ACHN (cell line): Measurements from ENCODE around the gene SYCE3.
"Not testable (repeated sequence)": the region's sequence is repeated elsewhere in the genome, so short reads cannot be mapped to it uniquely, and the experiment has no call there.

Source experiments
- DNase-seq: peaks from one replicate; pipeline ENCODE4 v3.0.0-alpha.2; 2015
- in situ Hi-C: cut with HindIII; loops from 2 replicates; pipeline ENCODE4 v1.10.0; 2017; ENCODE audit warnings: low sequenced_read_pairs, low pct_ligation_motif_present, low pct_unique_long_range_greater_than_20kb

Gene SYCE3

DNA sequence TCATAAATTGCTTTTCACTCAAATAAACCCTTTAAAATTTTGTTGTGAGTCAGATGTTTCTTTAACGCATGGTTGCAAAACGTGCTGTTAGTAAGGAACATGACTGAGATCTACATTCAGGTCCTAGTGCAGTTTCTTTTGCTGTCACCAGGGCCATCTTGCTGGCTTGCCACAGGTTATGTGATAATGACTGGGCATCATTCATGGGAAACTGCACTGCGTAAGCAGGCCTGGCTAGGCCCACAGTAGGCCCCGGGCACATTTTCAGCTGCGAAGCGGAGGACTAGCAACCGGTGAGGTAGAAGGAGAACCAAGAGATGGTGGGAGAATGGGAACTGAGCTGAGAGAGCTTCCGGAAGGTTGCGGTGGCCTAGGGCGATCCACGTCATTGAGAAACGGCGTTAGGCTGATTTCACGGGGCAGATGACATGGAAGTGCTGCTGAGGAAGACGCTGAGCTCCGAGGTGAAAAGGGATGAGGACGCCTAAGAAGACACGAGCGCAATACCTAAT is 20.2 kb downstream of the SYCE3 start:
- in situ Hi-C loops: no loop called here

DNA sequence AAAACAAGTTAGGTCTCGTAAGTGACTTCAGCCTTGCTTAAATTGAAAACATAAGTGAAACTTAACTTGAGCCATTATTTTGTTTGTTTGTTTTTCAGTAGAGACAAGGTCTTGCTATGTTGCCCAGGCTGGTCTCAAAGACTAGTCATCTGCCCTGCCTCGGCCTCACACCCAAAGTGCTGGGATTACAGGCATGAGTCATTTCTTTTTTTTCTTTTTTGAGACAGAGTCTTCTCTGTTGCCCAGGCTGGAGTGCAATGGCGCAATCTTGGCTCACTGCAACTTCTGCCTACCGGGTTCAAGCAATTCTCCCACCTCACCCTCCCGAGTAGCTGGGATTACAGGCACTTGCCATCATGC is 21.1 kb downstream of the SYCE3 start:
- DNase-seq: peak; percentile 20
- in situ Hi-C loops: not testable (repeated sequence)

More for the DNA sequence above, 20.2 kb downstream of the SYCE3 start:
- no peak for DNase-seq

DNA sequence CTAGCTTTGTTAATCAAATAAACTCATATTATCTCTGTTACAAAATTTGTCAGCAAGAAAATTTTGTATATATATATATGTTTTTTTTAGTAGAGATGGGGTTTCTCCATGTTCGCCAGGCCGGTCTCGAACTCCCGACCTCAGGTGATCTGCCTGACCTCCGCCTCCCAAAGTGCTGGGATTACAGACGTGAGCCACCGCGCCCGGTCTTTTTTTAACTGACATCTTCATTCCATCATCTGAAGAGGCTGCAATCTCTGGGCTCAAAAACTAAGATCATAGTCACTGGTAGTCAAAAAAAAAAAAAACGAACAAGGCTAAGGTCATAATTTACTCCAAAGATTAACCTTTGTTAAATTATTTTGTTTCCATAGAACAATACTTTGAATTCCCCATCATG is 22.3 kb downstream of the SYCE3 start:
- in situ Hi-C loops: no loop called here
- no peak for DNase-seq

DNA sequence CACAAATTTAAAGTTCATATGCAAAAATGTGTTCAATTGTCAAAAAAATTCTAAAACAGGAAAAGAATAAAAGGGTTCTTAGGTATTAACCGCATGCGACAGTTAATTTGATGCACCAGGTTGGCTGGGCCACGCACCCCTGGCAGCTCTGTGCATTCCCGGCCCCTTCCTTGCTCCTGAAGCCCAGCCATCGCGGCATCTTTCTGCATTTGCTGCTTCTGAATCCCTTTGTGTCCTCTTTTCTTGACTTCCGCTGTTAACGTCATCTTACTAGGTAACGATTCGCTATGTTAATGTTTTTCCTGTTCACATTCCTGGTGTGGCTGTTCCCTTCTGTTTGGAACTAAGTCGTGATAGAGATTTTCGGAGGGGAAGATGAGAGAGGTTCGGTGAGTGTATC is 25.0 kb downstream of the SYCE3 start:
- in situ Hi-C loops: no loop called here
- DNase-seq: no peak

DNA sequence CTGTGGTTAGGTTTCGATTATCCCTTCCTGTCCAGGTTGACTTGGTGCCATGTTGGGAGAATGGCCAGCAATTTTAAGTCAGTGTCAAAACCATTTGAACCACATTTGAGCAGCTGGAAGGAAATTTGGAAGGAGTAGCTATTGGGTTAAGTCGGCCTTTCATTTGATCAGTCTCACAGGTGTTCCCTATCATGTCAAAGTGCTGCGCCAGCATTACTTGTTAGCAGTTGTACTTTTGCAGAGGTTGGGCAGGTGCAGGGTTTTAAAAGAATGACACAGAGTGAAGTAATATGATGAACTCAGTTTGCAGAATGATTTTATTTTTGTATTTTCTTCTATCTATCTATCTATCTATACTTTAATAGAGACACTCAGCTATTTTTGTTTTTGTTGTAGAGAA is 26.5 kb downstream of the SYCE3 start:
- no peak for DNase-seq
- in situ Hi-C loops: no loop called here

DNA sequence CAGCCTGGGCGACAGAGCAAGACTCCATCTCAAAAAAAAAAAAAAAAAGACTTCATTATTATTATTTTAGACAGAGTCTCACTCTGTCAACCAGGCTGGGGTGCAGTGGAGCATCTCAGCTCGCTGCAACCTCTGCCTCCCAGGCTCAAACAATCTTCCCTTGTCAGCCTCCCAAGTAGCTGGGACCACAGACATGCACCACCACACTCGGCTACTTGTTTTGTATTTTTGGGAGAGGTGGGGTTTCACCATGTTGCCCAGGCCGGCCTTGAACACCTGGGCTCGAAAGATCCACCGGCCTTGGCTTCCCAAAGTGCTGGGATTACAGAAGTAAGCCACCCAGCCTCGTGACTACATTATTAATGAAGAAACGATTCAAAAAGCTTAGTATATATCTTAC is 27.6 kb downstream of the SYCE3 start:
- in situ Hi-C loops: no loop called here
- no peak for DNase-seq

DNA sequence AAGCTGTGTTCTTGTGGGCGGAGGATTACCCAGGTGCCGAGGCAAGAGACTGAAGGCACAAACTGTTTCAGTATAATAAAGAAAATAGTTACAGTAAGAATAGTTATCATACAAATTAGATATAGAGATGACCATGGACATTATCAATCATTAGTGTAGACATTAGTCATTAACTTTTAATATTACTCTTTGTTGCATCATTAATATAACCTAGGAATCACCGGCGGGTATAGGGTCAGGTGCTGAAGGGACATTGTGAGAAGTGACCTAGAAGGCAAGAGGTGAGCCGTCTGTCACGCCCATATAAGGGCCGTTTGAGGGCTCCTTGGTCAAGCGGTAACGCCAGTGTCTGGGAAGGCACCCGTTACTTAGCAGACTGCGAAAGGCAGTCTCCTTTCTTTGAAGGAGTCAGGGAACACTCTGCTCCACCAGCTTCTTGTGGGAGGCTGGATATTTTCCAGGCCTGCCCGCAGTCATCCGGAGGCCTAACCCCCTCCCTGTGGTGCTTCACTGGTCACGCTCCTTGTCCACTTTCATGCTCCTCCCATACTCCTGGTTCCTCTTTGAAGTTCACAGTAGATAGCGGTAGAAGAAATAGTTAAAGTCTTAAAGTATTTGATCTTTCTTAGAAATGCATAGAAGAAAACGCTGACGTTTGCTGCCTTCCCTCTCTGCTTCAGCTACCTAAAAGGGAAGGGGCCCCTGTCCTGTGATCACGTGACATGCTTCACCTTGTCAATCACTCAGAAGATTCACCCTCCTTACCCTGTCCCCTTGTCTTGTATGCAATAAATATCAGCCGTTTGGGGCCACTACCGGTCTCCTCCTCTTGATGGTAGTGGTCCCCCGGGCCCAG is 28.6 kb downstream of the SYCE3 start:
- DNase-seq: not testable (repeated sequence)

DNA sequence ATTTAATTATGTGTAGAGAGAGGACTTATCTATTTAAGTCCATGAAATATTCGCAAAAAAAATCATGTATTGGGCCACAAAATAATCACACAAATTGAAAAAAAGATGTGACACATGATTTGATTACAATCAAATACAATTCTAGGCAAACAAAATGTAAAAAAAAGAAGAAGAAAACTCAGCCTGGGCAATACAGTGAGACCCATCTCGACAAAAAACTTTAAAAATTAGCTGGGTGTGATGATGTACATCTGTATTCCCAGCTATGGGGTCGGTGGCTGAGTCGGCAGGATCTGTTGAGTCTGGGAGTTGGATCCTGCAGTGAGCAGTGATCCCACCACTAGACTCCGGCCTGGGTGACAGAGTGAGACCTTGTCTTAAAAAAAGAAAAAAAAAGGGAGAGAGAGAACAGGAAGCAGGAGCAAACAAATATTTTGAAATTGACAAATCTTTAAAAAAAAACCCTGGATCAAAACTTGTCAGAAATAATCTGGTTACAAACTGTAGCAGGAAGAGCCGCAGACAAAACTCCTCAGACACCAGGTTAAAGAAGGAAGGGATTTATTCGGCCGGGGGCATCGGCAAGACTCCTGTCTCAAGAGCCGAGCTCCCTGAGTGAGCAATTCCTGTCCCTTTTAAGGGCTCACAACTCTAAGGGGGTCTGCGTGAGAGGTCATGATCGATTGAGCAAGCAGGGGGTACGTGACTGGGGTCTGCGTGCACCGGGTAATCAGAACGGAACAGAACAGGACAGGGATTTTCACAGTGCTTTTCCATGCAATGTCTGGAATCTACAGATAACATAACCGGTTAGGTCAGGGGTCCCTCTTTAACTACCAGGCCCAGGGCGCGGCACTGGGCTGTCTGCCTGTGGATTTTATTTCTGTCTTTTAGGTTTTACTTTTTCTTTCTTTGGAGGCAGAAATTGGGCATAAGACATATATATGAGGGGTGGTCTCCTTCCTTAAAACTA is 29.6 kb downstream of the SYCE3 start:
- no peak for DNase-seq
- in situ Hi-C loops: no loop called here

More for the DNA sequence above, 28.6 kb downstream of the SYCE3 start:
- in situ Hi-C loops: not testable (repeated sequence)

DNA sequence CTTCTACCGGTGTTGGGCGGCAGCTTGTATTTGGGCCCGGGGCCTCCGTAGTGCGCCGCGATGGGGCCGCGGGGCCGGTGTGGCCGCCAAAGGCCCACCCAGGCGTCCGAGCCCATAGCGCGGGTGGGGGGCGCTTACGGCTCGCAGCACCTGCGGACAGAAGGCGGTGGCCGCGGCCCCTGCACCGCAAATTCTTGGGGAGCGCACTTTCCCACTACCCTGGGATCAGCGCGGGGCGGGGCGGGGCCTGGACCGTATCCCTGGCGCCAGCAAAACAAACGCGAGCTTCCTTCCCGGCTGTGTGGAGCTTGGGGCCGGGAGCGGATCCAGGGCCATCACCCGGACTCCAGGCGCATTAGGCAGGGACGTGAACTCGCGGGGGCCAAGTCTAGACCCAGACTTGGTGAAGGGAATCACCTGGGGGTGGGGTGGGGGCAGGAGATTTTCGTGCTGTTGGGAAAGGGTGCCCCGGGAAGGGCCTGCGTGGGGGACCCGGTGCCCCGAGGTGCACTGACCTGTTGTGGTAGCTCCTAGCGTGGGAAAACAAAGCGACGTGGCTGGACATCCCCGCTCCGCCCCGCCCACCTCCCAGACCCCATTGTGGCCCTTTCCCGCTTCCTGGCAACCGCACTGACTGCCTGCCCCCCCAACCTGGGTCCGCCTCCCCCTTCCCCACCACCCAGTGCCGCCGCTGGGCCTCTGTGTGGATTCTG is 30.6 kb downstream of the SYCE3 start:
- DNase-seq: peak; percentile 62
- in situ Hi-C loops: no loop called here

DNA sequence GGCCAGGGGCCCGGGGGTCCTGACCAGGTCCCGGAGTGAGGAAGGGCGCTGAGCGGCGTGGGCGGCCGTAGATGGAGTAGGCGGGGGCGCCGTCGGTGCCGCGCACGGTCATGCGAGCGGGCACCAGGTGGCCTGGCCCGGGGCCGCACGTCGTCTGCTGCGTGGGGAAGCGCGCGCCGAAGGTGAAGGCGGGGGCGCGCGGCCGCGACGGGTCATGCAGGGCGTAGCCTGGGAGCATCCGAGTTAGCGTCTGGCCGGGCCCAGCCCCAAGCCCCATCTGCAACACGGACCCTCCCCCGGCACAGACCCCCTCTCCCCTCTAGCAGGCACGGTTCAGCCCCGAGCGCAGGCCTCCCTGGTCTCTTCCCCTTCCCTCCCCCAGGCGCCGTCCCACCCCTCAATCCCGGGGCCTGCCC is 31.2 kb downstream of the SYCE3 start:
- in situ Hi-C loops: no loop called here
- peak; percentile 36 for DNase-seq

DNA sequence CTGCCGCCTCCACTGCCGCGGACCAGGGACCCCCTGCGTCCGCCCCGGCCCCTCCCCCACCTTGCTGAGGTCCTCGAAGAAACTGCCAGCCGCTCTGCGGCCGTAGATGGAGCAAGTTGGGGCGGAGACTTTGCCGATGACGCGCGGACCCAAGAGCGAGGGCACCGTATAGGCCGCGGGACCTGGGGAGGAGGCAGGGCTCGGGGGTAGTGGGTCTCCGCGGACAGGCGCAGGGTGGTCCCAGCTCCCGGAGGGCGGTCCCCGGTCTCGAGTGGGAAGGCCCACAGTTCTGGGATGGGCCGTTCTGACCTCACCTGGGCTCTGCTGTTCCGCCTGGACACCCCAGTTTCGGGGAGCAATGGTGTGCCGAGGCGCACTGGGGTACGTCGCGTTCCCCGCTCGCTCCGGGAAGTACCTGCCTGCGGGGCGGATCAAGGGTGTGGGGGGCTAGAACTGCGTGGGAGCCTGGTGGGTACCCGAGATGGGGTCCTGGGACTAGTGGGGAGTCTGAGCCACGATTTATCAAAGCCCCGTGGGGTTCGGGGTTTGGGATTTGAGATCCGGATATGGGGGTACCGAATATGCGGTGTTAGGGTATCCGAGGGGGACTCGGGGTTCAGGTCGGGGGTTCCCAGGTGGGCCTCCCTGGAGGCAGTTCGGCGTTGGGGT is 31.7 kb downstream of the SYCE3 start:
- in situ Hi-C loops: no loop called here
- peak; percentile 84 for DNase-seq

DNA sequence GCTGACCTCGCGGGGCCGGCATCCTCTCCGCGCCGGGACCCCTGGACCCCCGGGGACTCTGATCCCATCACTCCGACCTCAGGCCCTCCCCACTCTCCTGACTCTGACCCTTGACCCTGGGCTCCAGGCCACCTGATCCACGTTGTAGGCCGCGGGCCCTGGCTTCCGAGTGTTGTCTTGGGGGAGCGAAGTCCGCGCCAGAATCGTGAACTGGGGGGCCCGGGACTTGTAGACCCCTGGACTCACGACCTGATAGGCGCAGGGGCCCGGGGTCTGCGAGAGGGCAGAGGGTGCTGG is 32.2 kb downstream of the SYCE3 start:
- in situ Hi-C loops: no loop called here
- no peak for DNase-seq

DNA sequence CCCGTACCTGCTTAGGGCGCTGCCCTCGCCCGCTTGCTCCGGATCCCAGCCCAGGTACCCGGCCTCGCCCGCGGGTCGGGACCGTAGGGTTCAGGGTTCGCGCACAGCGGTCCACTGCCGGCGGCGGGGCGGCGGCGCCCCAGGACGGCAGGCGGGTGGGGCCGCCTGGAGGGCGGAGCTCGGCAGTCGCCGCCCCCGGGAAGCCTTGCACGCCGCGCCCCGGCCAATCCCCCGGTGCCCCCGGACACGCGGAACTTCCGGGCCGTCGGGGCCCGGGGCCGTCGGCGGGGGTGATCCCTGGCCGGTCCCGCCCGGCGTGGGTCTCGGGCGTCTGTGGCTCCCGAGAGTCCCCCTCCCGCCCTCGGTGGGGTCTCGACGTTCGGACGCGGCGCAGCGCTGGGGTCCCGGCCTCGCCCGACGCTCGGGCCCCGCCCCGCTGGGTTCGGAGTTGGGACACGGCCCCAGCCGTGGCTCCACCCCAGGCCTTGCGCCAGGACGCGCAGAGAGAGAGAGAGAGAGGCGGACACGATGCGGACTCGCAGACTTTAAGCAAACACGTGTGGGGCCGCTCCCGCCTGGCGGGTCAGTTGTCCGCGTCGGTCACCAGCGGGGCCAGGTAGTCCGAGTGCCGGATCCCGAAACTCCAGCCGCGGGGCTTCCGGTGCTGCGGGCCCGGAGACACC is 32.7 kb downstream of the SYCE3 start, which contains the start of gene TYMP:
Gene TYMP (minus strand): TSS at position 116 of the 683 bp plus-strand sequence. CDS start 303 bp downstream, outside the sequence.
- peak; percentile 68 for DNase-seq

DNA sequence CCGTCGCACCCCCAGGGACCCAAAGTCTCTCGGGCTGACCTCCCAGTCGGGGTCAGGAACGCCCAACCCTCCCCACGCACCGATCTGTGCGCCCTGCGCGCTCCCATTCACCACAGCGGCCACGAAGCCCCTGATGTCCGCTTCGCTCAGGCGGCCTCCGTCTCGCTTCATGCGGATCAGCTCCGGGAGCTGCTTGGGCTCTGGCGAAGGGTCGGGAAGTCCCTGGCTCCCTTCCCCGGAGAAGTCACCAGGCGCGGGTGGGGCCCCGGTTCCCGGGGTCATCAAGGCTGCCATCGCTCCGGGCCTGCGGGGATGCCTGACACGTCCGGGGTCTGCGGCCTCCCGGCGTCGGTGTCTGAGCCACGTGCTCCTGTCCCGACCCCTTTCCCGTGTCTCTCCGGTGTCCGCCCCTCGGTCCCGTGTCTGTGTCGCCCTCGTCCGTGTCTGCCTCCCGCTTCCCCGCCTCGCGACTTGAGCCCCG is 33.3 kb downstream of the SYCE3 start:
- no peak for DNase-seq
- in situ Hi-C loops: no loop called here

More for the DNA sequence above, 32.7 kb downstream of the SYCE3 start, which contains the start of gene TYMP:
- in situ Hi-C loops: no loop called here

DNA sequence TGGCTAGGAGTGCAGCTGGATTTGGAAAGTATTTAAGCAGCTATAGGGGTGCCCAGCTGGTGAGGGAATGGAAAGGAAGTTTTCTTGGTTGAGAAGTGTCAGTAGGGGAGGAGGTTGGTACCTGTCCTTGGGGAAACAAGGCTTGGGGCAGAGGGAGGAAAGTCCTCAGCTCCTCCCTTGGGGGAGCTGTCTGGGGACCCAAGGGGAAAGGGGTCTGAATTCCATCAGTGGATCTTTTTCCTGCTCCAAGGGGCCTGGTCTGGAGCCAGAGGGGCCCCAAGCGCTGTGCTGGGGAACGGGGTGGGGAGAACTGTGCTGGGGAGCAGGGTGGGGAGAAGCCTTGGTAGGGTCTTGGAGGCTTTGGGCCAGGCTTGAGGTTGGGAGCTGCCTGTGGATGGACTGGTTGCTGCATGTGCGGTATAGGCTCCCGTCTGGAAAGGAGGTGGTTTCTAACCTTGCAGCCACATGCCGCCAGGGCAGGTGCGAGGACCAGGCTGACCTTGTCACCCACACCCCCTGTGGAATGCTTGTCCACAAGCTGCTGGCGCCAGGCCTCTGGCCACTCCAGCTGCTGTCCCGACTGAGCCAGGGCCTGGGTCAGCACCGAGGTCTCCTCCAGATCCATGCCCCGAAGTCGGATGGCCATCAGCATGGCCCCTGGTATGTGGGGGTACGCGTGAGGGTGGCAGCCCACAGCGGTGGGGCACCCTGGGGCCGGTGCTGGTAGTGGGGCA is 33.9 kb downstream of the SYCE3 start:
- in situ Hi-C loops: no loop called here
- DNase-seq: no peak

DNA sequence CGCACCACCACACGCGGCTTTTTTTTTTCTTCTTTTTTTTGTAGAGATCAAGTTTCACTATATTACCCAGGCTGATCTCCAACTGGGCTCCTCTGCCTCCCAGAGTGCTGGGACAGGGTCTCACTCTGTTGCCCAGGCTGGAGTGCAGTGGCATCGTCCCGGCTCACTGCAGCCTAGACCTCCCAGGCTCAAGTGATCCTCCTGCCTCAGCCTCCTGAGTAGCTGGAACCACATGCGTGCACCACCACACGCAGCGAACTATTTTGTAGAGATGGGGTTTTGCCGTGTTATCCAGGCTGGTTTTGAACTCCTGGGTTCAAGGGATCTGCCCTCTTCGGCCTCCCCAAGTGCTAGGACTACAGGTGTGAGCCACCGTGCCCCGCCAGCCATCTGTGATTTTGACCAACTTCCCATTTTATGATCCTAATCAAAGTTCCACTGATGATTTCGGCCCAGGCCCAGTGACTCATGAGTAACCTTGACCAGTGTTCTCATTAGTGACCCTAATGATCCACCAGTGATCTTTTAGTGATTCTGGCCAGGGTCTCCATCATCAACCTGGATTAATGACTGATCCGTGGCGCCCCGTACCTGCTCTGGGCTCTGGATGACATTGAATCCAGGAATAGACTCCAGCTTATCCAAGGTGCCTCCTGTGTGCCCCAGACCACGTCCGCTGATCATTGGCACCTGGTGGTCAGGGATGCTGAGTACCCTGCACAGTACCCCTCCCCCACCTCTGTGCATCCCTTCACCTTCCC is 34.6 kb downstream of the SYCE3 start:
- no peak for DNase-seq
- in situ Hi-C loops: no loop called here
